H9 (cell line): Measurements from ENCODE around the gene PTPN22. TPM values are rescaled to one million over a fixed set of nuclear protein-coding genes. Genes with fewer than 3 reads are reported as not detected.

Experiments used
- DNase-seq: peaks from one replicate; pipeline ENCODE4 v3.0.0-alpha.2; 2017
- H2AFZ ChIP-seq: one replicate; pipeline ENCODE4 v1.6.1; 2013; ENCODE audit warnings: mild to moderate bottlenecking, low read length, control low read depth, moderate library complexity
- H2AK5ac ChIP-seq: 2 replicates; pipeline ENCODE4 v1.6.1; 2013; ENCODE audit warnings: low read length, control low read depth, mixed read lengths; ENCODE audit not compliant: insufficient read length
- H2BK120ac ChIP-seq: one replicate; pipeline ENCODE4 v1.6.1; 2013; ENCODE audit warnings: low read depth, mild to moderate bottlenecking, low read length, control low read depth, inconsistent platforms; ENCODE audit not compliant: poor library complexity, severe bottlenecking
- H2BK12ac ChIP-seq: 2 replicates; pipeline ENCODE4 v1.6.1; 2013; ENCODE audit warnings: low read length, control low read depth, mixed read lengths, low read depth; ENCODE audit not compliant: insufficient read length
- H2BK15ac ChIP-seq: 2 replicates; pipeline ENCODE4 v1.6.1; 2013; ENCODE audit warnings: low read depth, low read length, control low read depth
- H2BK20ac ChIP-seq: one replicate; pipeline ENCODE4 v1.6.1; 2013; ENCODE audit warnings: low read depth, mild to moderate bottlenecking, low read length, control low read depth, inconsistent platforms; ENCODE audit not compliant: poor library complexity, severe bottlenecking
- H2BK5ac ChIP-seq: 2 replicates; pipeline ENCODE4 v1.6.1; 2013; ENCODE audit warnings: low read length, control low read depth, mixed read lengths; ENCODE audit not compliant: insufficient read length
- H3K14ac ChIP-seq: 2 replicates; pipeline ENCODE4 v1.6.1; 2013; ENCODE audit warnings: low read length, control low read depth; ENCODE audit not compliant: insufficient read depth
- H3K18ac ChIP-seq: 2 replicates; pipeline ENCODE4 v1.6.1; 2013; ENCODE audit warnings: low read depth, mild to moderate bottlenecking, mixed read lengths, low read length, control low read depth; ENCODE audit not compliant: insufficient read length
- H3K23ac ChIP-seq: 2 replicates; pipeline ENCODE4 v1.6.1; 2013; ENCODE audit warnings: low read length, control low read depth, mixed read lengths, low read depth; ENCODE audit not compliant: insufficient read length
- H3K23me2 ChIP-seq: 2 replicates; pipeline ENCODE4 v1.6.1; 2013; ENCODE audit warnings: low read depth, mild to moderate bottlenecking, mixed read lengths, low read length, control low read depth; ENCODE audit not compliant: insufficient read length, poor library complexity, severe bottlenecking
- H3K27ac ChIP-seq: 2 replicates; pipeline ENCODE4 v1.5.1; 2013; ENCODE audit warnings: low read length, control low read depth, mixed read lengths, low read depth; ENCODE audit not compliant: insufficient read length
- H3K27me3 ChIP-seq: 2 replicates; pipeline ENCODE4 v1.6.1; 2013; ENCODE audit warnings: low read length, control low read depth, inconsistent platforms; ENCODE audit not compliant: insufficient read depth
- H3K4ac ChIP-seq: 2 replicates; pipeline ENCODE4 v1.6.1; 2013; ENCODE audit warnings: low read depth, mild to moderate bottlenecking, control low read depth, inconsistent platforms, low read length, moderate library complexity
- H3K4me1 ChIP-seq: 2 replicates; pipeline ENCODE4 v1.6.1; 2013; ENCODE audit warnings: low read length, control low read depth, inconsistent platforms; ENCODE audit not compliant: insufficient read depth
- H3K4me2 ChIP-seq: 2 replicates; pipeline ENCODE4 v1.6.1; 2013; ENCODE audit warnings: low read length, control low read depth, mixed read lengths; ENCODE audit not compliant: insufficient read length, insufficient read depth
- H3K56ac ChIP-seq: 2 replicates; pipeline ENCODE4 v1.6.1; 2013; ENCODE audit warnings: low read depth, mild to moderate bottlenecking, mixed read lengths, low read length, control low read depth; ENCODE audit not compliant: insufficient read length
- H3K79me1 ChIP-seq: 2 replicates; pipeline ENCODE4 v1.6.1; 2013; ENCODE audit warnings: low read depth, mild to moderate bottlenecking, moderate library complexity, low read length, control low read depth, inconsistent platforms; ENCODE audit not compliant: insufficient read depth, poor library complexity, severe bottlenecking
- H3K79me2 ChIP-seq: 2 replicates; pipeline ENCODE4 v1.6.1; 2013; ENCODE audit warnings: low read length, control low read depth, inconsistent platforms; ENCODE audit not compliant: insufficient read depth
- H3K9ac ChIP-seq: 2 replicates; pipeline ENCODE4 v1.6.1; 2013; ENCODE audit warnings: low read length, control low read depth, mixed read lengths; ENCODE audit not compliant: insufficient read length; ENCODE audit errors: extremely low read depth
- H3K9me3 ChIP-seq: one replicate; pipeline ENCODE4 v1.6.1; 2013; ENCODE audit warnings: low read depth, low read length, inconsistent platforms; ENCODE audit not compliant: control insufficient read depth
- H3T11ph ChIP-seq: one replicate; pipeline ENCODE4 v1.6.1; 2013; ENCODE audit warnings: mild to moderate bottlenecking, low read length, control low read depth, inconsistent platforms
- H4K20me1 ChIP-seq: one replicate; pipeline ENCODE4 v1.6.1; 2013; ENCODE audit not compliant: control insufficient read depth, insufficient read length, insufficient read depth
- H4K5ac ChIP-seq: 2 replicates; pipeline ENCODE4 v1.6.1; 2013; ENCODE audit warnings: low read depth, mild to moderate bottlenecking, mixed read lengths, low read length, control low read depth; ENCODE audit not compliant: insufficient read length
- H4K8ac ChIP-seq: replicated peaks from 2 replicates; pipeline ENCODE4 v1.6.1; 2013; ENCODE audit warnings: low read length, control low read depth, mixed read lengths, low read depth; ENCODE audit not compliant: insufficient read length
- H4K91ac ChIP-seq: 2 replicates; pipeline ENCODE4 v1.6.1; 2013; ENCODE audit warnings: low read depth, mild to moderate bottlenecking, moderate library complexity, mixed read lengths, low read length, control low read depth; ENCODE audit not compliant: insufficient read length
- H3K27ac Mint-ChIP-seq, 3 experiments: 2 replicates in 2 of 3; 3 replicates in 1 of 3; pipeline ENCODE4 v1.8.0; 2020 to 2021; ENCODE audit warnings: mixed read lengths in 3 of 3, mild to moderate bottlenecking in 1 of 3, moderate library complexity in 1 of 3
- H3K27me3 Mint-ChIP-seq: 2 replicates; pipeline ENCODE4 v1.8.0; 2021; ENCODE audit warnings: low read depth, mild to moderate bottlenecking, moderate library complexity, mixed read lengths
- H3K36me3 Mint-ChIP-seq, 3 experiments: 2 replicates in 2 of 3; 3 replicates in 1 of 3; pipeline ENCODE4 v1.8.0; 2020 to 2021; ENCODE audit warnings: low read depth in 3 of 3, mixed read lengths in 3 of 3; ENCODE audit not compliant: insufficient read depth in 1 of 3
- H3K4me1 Mint-ChIP-seq, 2 experiments: 2 replicates each; pipeline ENCODE4 v1.8.0; 2020; ENCODE audit warnings: mixed read lengths in 2 of 2
- H3K4me3 Mint-ChIP-seq, 2 experiments: 2 replicates in 1 of 2; 3 replicates in 1 of 2; pipeline ENCODE4 v1.8.0; 2020 to 2021; ENCODE audit warnings: mild to moderate bottlenecking in 2 of 2, mixed read lengths in 2 of 2, moderate library complexity in 1 of 2
- H3K9me3 Mint-ChIP-seq, 2 experiments: 2 replicates in 1 of 2; 3 replicates in 1 of 2; pipeline ENCODE4 v1.8.0; 2020; ENCODE audit warnings: mild to moderate bottlenecking in 2 of 2, mixed read lengths in 2 of 2, moderate library complexity in 1 of 2
- WGBS: extraction: QIAGEN DNeasy Blood & Tissue Kit; methylation state at CpG from one replicate; pipeline ENCODE4 v1.1.7; 2013; ENCODE audit warnings: missing lambda C conversion rate, low lambda C conversion rate, mixed read lengths; ENCODE audit not compliant: insufficient read length; ENCODE audit errors: extremely low coverage; 5-methylcytosine and 5-hydroxymethylcytosine counted together
- total RNA-seq: library from RNA; stranded (reverse); gene quantifications from 2 replicates; pipeline ENCODE4 v1.2.1, GENCODE V29; 2021
- TF ChIP-seq, protein P1 (sequence below): fragments of 200-600 bp; sonication (generic); conservative IDR thresholded peaks from 3 replicates; pipeline ENCODE4 v1.8.0; 2021; ENCODE audit warnings: antibody characterized with exemption, mild to moderate bottlenecking

Gene PTPN22
- total RNA-seq, 1 experiment from 2014 or later = not detected

DNA sequence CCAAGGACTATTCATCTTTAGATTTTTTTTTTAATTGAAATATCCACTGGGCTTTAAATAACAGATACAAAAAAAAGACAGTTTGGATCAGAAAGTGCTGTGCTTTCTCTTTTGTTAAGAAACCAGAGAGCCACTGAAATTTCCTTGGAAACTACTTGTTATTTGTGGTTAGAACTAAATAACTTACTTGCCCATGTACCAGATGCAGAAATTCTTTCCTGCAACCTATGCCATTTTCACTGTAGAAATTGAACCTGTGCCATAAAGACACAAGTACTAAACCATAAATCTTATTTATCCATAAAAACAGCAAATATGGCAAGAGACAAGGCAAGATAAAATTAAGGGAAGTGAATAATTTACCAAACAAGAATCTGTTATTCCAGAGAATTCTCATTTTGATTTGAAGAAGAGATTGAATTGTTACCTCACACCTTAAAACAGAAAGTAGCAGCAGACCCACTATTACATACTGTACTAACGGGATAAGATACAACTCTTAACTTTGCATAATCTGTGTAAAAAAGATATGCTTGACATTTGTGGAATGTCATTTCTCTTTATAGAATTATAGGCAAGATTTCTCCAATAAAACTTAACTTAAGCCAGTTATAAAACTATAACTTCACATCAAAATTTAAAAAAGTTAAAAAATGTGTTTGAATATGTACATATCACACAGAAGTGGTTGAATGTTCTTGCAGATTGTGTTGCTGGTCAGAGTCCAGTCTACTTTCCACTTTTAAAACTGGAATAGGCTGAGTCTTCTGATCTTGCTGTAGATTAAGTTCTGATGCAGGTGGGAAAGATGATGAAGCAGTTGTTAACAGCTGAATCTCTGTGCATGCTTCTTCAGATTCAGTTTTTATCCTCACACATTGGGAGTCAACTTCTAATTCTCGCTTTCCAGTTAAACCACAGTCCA, 105.9 kb downstream of the PTPN22 start:
- Histone ChIP-seq H4K8ac (no peak overlapping the region), H3K9ac (no peak overlapping the region), H3K56ac (no peak overlapping the region), H3K79me2 (no peaks in the 10 kb centered on the region), H3K4me2 (no peak overlapping the region), H3K79me1 (no peaks in the 10 kb centered on the region), H3K23me2 (no peaks in the 10 kb centered on the region), H2AK5ac (no peak overlapping the region), H4K5ac (no peak overlapping the region), H4K20me1 (no peaks in the 10 kb centered on the region), H3K4ac (no peak overlapping the region), H3K9me3 (no peaks in the 10 kb centered on the region), H3T11ph (no peak overlapping the region), H2BK5ac (no peak overlapping the region), H3K18ac (no peak overlapping the region), H3K27ac (no peak overlapping the region), H2BK20ac (no peak overlapping the region), H3K4me1 (peaks cover 5% of the 10 kb centered on the region), H3K23ac (no peak overlapping the region), H3K27me3 (no peaks in the 10 kb centered on the region), H2BK12ac (no peak overlapping the region), H3K14ac (no peak overlapping the region), H2BK15ac (no peak overlapping the region), H2BK120ac (no peak overlapping the region), H2AFZ (no peak overlapping the region), H4K91ac (no peak overlapping the region)
- H3K27ac Mint-ChIP-seq = no peak overlapping the region
- H3K4me3 Mint-ChIP-seq = no peak overlapping the region
- H3K9me3 Mint-ChIP-seq = no peaks in the 10 kb centered on the region
- no peak for DNase-seq
- peaks cover 15 to 34% (median 16%) of the 10 kb centered on the region in 3 experiments; a peak in 6 of 7 replicates for H3K36me3 Mint-ChIP-seq
- H3K4me1 Mint-ChIP-seq = peaks cover 36 to 50% of the 10 kb centered on the region in 2 experiments
- TF ChIP-seq, protein P1, sequence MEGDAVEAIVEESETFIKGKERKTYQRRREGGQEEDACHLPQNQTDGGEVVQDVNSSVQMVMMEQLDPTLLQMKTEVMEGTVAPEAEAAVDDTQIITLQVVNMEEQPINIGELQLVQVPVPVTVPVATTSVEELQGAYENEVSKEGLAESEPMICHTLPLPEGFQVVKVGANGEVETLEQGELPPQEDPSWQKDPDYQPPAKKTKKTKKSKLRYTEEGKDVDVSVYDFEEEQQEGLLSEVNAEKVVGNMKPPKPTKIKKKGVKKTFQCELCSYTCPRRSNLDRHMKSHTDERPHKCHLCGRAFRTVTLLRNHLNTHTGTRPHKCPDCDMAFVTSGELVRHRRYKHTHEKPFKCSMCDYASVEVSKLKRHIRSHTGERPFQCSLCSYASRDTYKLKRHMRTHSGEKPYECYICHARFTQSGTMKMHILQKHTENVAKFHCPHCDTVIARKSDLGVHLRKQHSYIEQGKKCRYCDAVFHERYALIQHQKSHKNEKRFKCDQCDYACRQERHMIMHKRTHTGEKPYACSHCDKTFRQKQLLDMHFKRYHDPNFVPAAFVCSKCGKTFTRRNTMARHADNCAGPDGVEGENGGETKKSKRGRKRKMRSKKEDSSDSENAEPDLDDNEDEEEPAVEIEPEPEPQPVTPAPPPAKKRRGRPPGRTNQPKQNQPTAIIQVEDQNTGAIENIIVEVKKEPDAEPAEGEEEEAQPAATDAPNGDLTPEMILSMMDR = no peak
- H3K27me3 Mint-ChIP-seq = no peaks in the 10 kb centered on the region
- WGBS = no CpG with 5 or more reads among the region's 2 CpGs

Other genes starting within 250 kb of the PTPN22 start
- 28.4 and 32.1 TPM in 2 replicates for gene PHTF1, start 112.2 kb downstream of the PTPN22 start, total RNA-seq
- 11.0 and 11.4 TPM in 2 replicates for gene RSBN1, start 59.2 kb downstream of the PTPN22 start, total RNA-seq
- 0.22 and 0.53 TPM in 2 replicates for gene BCL2L15, start 15.9 kb upstream of the PTPN22 start, total RNA-seq
- gene AP4B1, start 33.1 kb upstream of the PTPN22 start, total RNA-seq = 19.3 and 19.7 TPM in 2 replicates
- gene DCLRE1B, start 33.6 kb upstream of the PTPN22 start, total RNA-seq = 12.0 and 13.4 TPM in 2 replicates
- gene HIPK1, start 57.6 kb upstream of the PTPN22 start, total RNA-seq = 65.7 and 68.1 TPM in 2 replicates
- 171 and 176 TPM in 2 replicates for gene OLFML3, start 107.8 kb upstream of the PTPN22 start, total RNA-seq